ENCODE measurements around the gene OTUD4.

OTUD4 gene

GRCh38 chr4:145195167-145195952 is 15.0 kb upstream of the OTUD4 start:
- TF ChIP-seq CTCF (IDR thresholded peaks at IDR 0.05; ENCODE audit: low read depth, low read length) = no peak
- H3K4me3 ChIP-seq (replicated peaks in 1 of 2; ENCODE audit: low read depth in 2 of 2, low read length in 2 of 2) = no peak overlapping the region
- no peak for DNase-seq (ENCODE audit: low read depth in 2 of 2)

- DNase-seq (ENCODE audit: low read depth in 2 of 2) = peak in 1 of 2 donors; percentile 25
- H3K4me3 ChIP-seq (replicated peaks in 1 of 2; ENCODE audit: low read depth in 2 of 2, low read length in 2 of 2) = no peak overlapping the region
- no peak for TF ChIP-seq CTCF (IDR thresholded peaks at IDR 0.05; ENCODE audit: low read depth, low read length)
Observed at GRCh38 chr4:145189981-145190380, 9.6 kb upstream of the OTUD4 start.

- no peak for DNase-seq (ENCODE audit: low read depth in 2 of 2)
- no peak for TF ChIP-seq CTCF (IDR thresholded peaks at IDR 0.05; ENCODE audit: low read depth, low read length)
- H3K4me3 ChIP-seq (replicated peaks in 1 of 2; ENCODE audit: low read depth in 2 of 2, low read length in 2 of 2) = no peak overlapping the region
Observed at GRCh38 chr4:145186729-145187128, 6.3 kb upstream of the OTUD4 start.

- no peak overlapping the region for H3K4me3 ChIP-seq (replicated peaks in 1 of 2; ENCODE audit: low read depth in 2 of 2, low read length in 2 of 2)
- TF ChIP-seq CTCF (IDR thresholded peaks at IDR 0.05; ENCODE audit: low read depth, low read length) = no peak
- DNase-seq (ENCODE audit: low read depth in 2 of 2) = no peak
Observed at GRCh38 chr4:145183581-145183980, 3.2 kb upstream of the OTUD4 start.

GRCh38 chr4:145183023-145183422 is 2.6 kb upstream of the OTUD4 start:
- no peak overlapping the region for H3K4me3 ChIP-seq (replicated peaks in 1 of 2; ENCODE audit: low read depth in 2 of 2, low read length in 2 of 2)
- no peak for TF ChIP-seq CTCF (IDR thresholded peaks at IDR 0.05; ENCODE audit: low read depth, low read length)
- no peak for DNase-seq (ENCODE audit: low read depth in 2 of 2)

GRCh38 chr4:145182222-145182621 is 1.8 kb upstream of the OTUD4 start:
- no peak overlapping the region for H3K4me3 ChIP-seq (replicated peaks in 1 of 2; ENCODE audit: low read depth in 2 of 2, low read length in 2 of 2)
- TF ChIP-seq CTCF (IDR thresholded peaks at IDR 0.05; ENCODE audit: low read depth, low read length) = no peak
- no peak for DNase-seq (ENCODE audit: low read depth in 2 of 2)

- no peak for DNase-seq (ENCODE audit: low read depth in 2 of 2)
- no peak for TF ChIP-seq CTCF (IDR thresholded peaks at IDR 0.05; ENCODE audit: low read depth, low read length)
- H3K4me3 ChIP-seq (replicated peaks in 1 of 2; ENCODE audit: low read depth in 2 of 2, low read length in 2 of 2) = peak overlapping the region; percentile 62 to 82
Observed at GRCh38 chr4:145181091-145181501, 707 bp upstream of the OTUD4 start.

GRCh38 chr4:145179861-145180297 is 510 bp downstream of the OTUD4 start:
- peak in 1 of 2 donors; percentile 44 for DNase-seq (ENCODE audit: low read depth in 2 of 2)
- peak overlapping the region; percentile 70 to 82 for H3K4me3 ChIP-seq (replicated peaks in 1 of 2; ENCODE audit: low read depth in 2 of 2, low read length in 2 of 2)
